Upper lobe of left lung (tissue), 4 donors: Measurements from ENCODE around the gene RSPRY1.

Experiments
- CTCF ChIP-seq, 6 experiments: fragments of 450-650 bp in 4 of 6; fragments of 200-600 bp in 2 of 6; sonication (generic) in 2 of 6; IDR thresholded peaks; one replicate each; pipeline ENCODE4 v1.5.1; 2016 to 2019; ENCODE audit warnings: antibody characterized with exemption in 6 of 6
- EP300 ChIP-seq, 4 donors: sonication (generic); formaldehyde crosslinking; IDR thresholded peaks; one replicate each; pipeline ENCODE4 v1.5.1; 2017; ENCODE audit warnings: antibody characterized with exemption in 4 of 4, control low read depth in 2 of 4
- POLR2A ChIP-seq, 4 donors: fragments of 450-650 bp; IDR thresholded peaks; one replicate each; pipeline ENCODE4 v1.5.1; 2016 to 2017; ENCODE audit warnings: antibody characterized with exemption in 4 of 4, mild to moderate bottlenecking in 2 of 4
- POLR2AphosphoS5 ChIP-seq, 2 donors: sonication (generic); formaldehyde crosslinking; IDR thresholded peaks; one replicate each; pipeline ENCODE4 v1.5.1; 2017; ENCODE audit warnings: antibody characterized with exemption in 2 of 2

GRCh38 chr16:57192720-57193486 is 6.8 kb downstream of the RSPRY1 start:
- TF ChIP-seq CTCF (IDR thresholded peaks at IDR 0.05) (no peak), POLR2A (IDR thresholded peaks at IDR 0.05) (no peak), POLR2AphosphoS5 (IDR thresholded peaks at IDR 0.05) (no peak), EP300 (IDR thresholded peaks at IDR 0.05) (no peak)
